Inflammatory macrophage treated with lipopolysaccharide for 1 hour (primary cell): ENCODE measurements around the gene PPP4R2.
A peak's percentile ranks its signal among the peaks of the same experiment; 100 is the strongest.

Source experiments
- DNase-seq, 2 donors: peaks; one replicate each; pipeline ENCODE4 v3.0.0-alpha.2; 2020 to 2022

PPP4R2 gene

DNA sequence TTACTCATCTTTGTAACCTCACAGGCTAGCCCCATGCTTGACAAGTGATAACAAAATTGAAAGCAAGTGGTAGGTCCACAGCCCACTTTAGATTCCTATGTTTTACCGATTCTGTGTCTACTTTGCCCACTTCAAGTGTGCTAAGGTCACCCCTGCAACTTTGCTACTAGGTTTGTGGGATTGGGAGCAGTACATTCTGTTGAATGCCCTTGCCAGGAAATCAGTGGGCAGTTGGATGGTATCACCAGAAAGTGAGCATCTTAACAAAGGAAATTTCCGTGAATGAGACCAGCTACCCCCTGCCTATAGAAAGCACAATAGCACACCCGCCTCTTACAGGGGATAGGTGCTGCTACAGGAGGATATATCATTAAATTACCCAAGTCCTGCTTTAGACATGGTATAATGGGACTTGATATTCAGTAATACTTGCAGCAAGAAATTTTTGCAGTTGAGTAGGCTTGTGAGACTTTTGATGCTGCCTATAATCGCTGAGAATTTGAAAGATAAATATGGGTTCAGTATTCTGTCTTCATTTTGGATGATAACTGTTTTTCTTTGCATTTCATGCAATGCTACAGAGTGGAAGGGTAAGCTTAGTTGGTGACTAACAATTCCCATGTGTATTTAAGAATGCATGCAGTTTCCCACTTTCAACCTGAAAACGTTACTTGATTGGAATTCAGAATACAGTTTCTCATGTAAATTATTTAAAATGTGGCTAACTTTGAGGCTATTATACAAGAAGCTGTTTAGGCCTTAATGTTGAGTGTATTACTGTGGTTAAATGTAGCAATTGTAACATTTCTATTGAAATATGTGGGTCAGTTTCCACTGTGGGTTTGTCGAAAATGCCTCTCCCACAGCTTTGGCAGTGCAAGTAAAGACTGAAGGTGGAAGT lies 74.3 kb downstream of the PPP4R2 start:
- DNase-seq = no peak

- DNase-seq = no peak
Observed at GRCh38 chr3:73071952-73072351, 75.3 kb downstream of the PPP4R2 start.

GRCh38 chr3:73072634-73073033 lies 76.0 kb downstream of the PPP4R2 start:
- no peak for DNase-seq

DNA sequence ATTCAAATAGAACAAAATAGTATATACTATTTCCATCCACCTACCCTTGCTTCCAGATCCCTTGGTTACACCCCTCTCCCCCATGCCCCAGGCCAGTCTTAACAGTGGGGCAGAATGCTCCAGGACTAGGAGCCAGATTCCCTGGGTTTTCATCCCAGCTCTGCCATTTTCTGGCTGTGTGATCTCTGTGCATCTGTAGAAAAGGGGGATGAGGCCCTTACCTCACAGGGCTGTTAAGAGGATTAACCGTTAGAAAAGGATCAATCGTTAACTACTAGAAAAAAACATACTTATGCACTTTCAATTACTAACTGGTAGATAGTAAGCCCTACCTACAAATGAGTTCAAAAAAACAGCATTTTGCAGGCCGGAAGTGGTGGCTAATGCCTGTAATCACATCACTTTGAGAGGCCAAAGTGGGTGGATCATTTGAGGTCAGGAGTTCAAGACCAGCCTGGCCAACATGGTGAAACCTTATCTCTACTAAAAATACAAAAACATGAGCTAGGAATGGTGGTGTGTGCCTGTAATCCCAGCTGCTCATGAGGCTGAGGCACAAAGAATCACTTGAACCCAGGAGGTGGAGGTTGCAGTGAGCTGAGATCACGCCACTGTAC lies 76.6 kb downstream of the PPP4R2 start:
- DNase-seq = no peak

GRCh38 chr3:73074781-73075180 lies 78.2 kb downstream of the PPP4R2 start:
- DNase-seq = no peak

GRCh38 chr3:73080216-73080966 lies 83.8 kb downstream of the PPP4R2 start:
- DNase-seq = no peak

DNA sequence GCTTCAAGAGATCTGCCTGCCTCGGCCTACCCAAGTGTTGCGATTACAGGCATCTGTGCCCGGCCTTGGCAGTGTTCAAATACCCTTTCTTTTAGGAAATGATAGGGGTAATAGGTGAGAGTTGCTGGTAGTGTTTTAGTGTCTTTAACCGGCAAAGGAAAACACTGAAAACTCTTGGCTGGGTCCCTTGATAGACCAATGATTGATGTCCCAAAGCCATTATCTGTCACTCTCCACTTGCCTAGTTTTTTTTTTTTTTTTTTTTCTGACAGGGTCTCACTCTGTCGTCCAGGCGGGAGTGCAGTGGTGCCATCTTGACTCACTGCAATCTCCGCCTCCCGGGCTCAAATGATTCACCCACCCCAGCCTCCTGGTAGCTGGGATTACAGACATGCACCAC lies 84.5 kb downstream of the PPP4R2 start:
- no peak for DNase-seq

DNA sequence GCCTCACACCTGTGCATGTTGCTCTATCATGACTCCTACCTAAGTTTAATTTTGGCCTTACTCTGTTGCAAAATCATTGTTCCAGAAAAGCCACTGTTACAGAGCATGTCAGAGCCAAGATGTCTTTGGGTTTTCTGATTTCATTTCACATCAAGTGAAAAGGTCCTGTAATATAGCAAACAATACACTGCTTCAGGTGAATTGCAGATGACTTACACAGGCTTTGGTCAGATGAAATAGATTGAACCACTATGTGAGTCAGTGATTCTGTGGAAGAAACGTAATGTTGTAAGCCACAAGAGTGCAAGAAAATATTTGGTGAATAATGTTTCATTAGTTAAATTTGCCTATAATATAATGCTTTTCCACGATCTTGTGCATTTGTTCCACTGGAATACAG lies 87.6 kb downstream of the PPP4R2 start:
- no peak for DNase-seq

DNA sequence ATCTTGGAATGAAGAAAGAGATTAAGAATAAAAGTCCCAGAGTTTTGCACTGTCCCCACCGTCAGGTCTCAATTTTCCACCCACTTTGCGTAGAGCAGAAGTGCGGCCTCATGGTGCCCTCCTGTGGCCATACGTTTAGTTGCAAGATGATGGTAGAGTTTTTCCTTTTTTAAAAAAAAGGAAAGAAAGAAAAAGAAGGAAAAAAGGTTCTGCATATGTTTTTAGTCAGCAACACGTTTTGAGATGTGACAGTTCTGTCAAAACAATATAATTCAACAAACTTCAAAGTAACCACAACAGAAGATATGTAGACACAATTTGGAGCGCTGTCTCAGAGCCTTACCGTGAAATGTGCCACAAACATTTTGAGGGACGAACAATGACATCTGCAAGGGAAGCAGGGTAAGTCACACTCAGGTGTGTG lies 89.5 kb downstream of the PPP4R2 start:
- peak in 1 of 2 donors; percentile 74 for DNase-seq

GRCh38 chr3:73094129-73094528 lies 97.5 kb downstream of the PPP4R2 start:
- peak; percentile 23 to 47 for DNase-seq

DNA sequence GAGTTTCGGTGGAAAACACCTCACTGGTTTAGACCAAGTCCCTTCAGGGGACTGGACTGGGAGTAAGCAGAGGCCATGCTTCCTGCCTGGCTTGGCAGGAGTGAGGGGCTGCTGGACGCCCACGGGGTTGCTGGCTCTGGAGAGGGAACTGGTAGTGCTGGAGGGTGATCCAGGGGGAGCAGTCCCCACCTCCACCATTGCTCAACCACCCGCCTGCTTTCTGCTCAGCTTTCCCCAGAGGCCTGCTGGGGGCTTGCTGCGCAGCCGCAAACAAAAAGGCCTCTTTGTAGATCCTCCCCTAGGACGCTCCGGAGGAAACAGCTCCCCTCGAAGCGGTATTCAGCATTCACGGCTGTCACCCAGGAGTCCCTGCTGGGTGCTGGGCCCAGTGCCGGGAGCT lies 98.3 kb downstream of the PPP4R2 start:
- DNase-seq = peak in 1 of 2 donors; percentile 17

DNA sequence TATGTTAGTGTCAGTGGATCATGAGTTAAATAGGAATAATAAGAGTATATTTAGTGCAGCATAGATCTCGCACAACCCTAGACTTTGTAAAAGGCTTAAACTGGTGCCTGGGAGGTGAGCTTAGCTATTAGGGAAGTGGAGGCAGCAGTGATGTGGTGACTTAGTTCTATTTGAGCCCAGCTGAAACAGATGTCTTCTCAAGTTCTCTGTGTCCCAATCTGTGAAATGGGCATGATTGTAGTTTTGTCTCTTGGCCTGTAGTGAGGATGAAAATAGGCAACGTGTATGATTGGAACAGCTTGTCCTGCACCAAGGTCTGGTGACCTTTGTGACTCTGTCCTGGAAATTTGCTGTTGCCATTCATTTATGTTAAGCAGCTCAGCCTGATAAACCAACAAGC lies 99.6 kb downstream of the PPP4R2 start:
- DNase-seq = no peak

GRCh38 chr3:73098026-73098425 lies 101.4 kb downstream of the PPP4R2 start:
- no peak for DNase-seq

- DNase-seq = peak in 1 of 2 donors; percentile 8
Observed at GRCh38 chr3:73098873-73099272, 102.3 kb downstream of the PPP4R2 start.

GRCh38 chr3:73100741-73101559 lies 104.3 kb downstream of the PPP4R2 start:
- DNase-seq = peak; percentile 48 to 98

DNA sequence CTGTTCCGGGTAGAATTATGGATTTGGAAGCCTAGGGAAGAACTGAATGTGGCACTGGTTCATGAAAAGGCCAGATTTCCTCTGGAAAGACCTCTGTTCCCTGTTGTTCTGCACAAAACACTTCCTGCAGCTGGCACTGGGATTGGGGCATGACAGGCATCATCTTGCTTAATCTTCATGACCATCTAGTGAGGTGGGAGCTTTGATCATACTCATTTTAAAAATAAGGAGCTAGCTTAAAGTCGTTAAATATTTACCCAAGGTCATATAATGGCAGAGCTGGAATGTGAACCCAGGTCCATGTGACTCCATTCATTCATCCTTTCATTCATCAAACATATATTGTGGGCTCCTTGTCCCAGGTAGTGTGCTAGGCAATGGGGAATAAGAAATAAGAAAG lies 105.3 kb downstream of the PPP4R2 start:
- DNase-seq = no peak

DNA sequence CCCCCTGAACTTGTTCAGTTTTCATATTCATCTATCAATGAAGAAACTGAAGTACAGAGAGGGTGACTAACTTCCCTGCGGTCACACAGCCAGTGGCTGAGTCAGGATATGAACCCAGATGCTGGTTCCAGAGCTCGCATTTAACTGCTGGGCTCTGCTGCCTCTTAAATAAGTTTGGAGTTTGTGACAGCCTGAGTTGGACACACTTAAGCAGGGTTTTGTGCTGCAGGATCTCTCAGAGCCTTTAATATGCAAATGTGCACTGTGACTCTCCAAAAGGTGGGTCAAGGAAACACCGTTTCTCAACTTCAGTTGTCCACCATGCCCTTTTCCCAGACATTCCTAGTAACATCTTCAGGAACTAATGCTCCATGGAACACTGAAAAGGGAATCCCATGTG lies 110.6 kb downstream of the PPP4R2 start:
- no peak for DNase-seq

DNA sequence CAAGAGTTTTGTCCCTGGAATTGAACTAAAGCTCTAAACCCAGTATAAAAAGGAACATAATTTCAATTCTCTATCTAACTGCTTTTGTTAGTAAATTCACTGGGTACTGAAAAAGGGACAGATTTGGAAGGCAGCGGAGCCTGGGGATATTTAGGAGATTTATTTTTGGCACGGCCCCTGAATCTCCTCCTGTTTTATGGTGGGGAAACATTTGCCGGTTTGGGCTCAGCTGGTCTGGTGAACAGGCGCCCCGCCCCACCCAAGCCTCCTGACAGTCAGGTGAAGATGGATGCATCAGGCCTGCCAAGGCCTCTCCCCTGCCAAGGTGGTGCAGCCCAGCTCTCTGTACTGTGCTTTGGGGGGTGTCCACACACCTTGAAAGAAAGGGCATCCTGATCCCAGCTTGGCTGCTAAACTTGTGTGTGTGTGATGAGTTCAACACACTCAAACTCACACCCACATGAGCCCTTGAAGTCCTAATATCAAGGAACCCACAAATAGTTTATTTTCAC lies 111.1 kb downstream of the PPP4R2 start:
- no peak for DNase-seq

GRCh38 chr3:73108750-73109149 lies 112.1 kb downstream of the PPP4R2 start:
- no peak for DNase-seq

GRCh38 chr3:73110530-73110929 lies 113.9 kb downstream of the PPP4R2 start:
- no peak for DNase-seq

DNA sequence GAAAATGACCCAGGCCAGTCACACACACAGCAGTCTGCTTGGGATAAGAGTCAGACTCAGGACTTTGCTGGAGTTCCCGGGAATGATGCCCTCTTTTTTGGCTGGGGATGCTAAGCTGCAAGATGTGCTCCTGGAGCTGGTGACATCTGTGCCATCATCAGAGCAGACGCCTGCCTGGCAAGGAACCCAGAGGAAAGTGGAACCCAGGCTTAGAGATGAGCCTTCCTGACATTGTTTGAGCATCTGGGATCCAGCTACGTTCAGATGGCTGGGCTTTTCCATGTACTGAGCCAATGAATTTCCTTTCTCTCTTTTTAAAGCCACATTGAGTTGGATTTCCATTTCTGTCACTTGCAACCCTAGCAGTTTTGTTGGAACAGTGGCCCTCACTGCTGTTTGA lies 118.1 kb downstream of the PPP4R2 start:
- DNase-seq = no peak

GRCh38 chr3:73115806-73116205 lies 119.2 kb downstream of the PPP4R2 start:
- DNase-seq = no peak
